PC-3 (cell line): Measurements from ENCODE around the gene SQOR. TPM values are rescaled to one million over a fixed set of nuclear protein-coding genes. Genes with fewer than 3 reads are reported as not detected.

Experiments used
- ATAC-seq: fragments of 200-7000 bp; cut with Tn5 transposase; 2 replicates; pipeline ENCODE4 v1.9.1; 2020; ENCODE audit warnings: mild to moderate bottlenecking, moderate library complexity
- BruUV-seq: library from RNA; stranded (reverse); fragments of 400-500 nt; replicated peaks from 2 replicates; lab custom pipeline; 2021; lab: Mats Ljungman, UMichigan
- CTCF ChIA-PET: fragments of 300-600 bp; sonication (Branson Sonifier 250); formaldehyde crosslinking; loops from one replicate; lab custom pipeline; 2022; ENCODE audit warnings: antibody characterized with exemption; lab: Charles Lee
- POLR2A ChIA-PET: fragments of 300-600 bp; sonication (Branson Sonifier 250); formaldehyde crosslinking; loops from one replicate; lab custom pipeline; 2022; ENCODE audit warnings: antibody characterized with exemption; ENCODE audit not compliant: unreplicated experiment; lab: Charles Lee
- DNase-seq: peaks from one replicate; pipeline ENCODE4 v3.0.0-alpha.2; 2015
- H2AFZ ChIP-seq: fragments of 300-600 bp; sonication (generic); 2 replicates; pipeline ENCODE4 v1.6.0; 2016; ENCODE audit warnings: antibody characterized with exemption, low read length
- H3F3A ChIP-seq: fragments of 300-600 bp; sonication (generic); one replicate; pipeline ENCODE4 v1.6.0; 2017; ENCODE audit warnings: antibody characterized with exemption, low read length, control low read depth, mild to moderate bottlenecking; ENCODE audit not compliant: unreplicated experiment
- H3K27ac ChIP-seq: fragments of 300-600 bp; sonication (generic); 2 replicates; pipeline ENCODE4 v1.5.1; 2016; ENCODE audit warnings: mild to moderate bottlenecking, low read length
- H3K27me3 ChIP-seq: fragments of 300-600 bp; sonication (generic); 2 replicates; pipeline ENCODE4 v1.6.1; 2016; ENCODE audit warnings: low read length, mixed read lengths
- H3K36me3 ChIP-seq: fragments of 300-600 bp; sonication (generic); 2 replicates; pipeline ENCODE4 v1.6.1; 2016; ENCODE audit warnings: low read depth, mixed run types, low read length, mixed read lengths
- H3K4me1 ChIP-seq: fragments of 300-600 bp; sonication (generic); 2 replicates; pipeline ENCODE4 v1.5.1; 2016; ENCODE audit warnings: low read length; ENCODE audit not compliant: insufficient read depth
- H3K4me2 ChIP-seq: fragments of 300-600 bp; sonication (generic); 2 replicates; pipeline ENCODE4 v1.6.0; 2016; ENCODE audit warnings: low read length
- H3K4me3 ChIP-seq: fragments of 300-600 bp; sonication (generic); 2 replicates; pipeline ENCODE4 v1.5.1; 2016; ENCODE audit warnings: mild to moderate bottlenecking, low read length, mixed read lengths
- H3K79me2 ChIP-seq: fragments of 300-600 bp; sonication (generic); 2 replicates; pipeline ENCODE4 v1.6.1; 2017; ENCODE audit warnings: low read length, mixed read lengths
- H3K9ac ChIP-seq: fragments of 300-600 bp; sonication (generic); 2 replicates; pipeline ENCODE4 v1.6.0; 2016; ENCODE audit warnings: mild to moderate bottlenecking, low read length
- H3K9me2 ChIP-seq: fragments of 300-600 bp; sonication (generic); replicated peaks from 2 replicates; pipeline ENCODE4 v1.6.1; 2016; ENCODE audit warnings: mixed run types, low read length, mixed read lengths
- H3K9me3 ChIP-seq: fragments of 300-600 bp; sonication (generic); 2 replicates; pipeline ENCODE4 v1.6.1; 2016; ENCODE audit warnings: low read length, mixed read lengths
- H4K20me1 ChIP-seq: fragments of 300-600 bp; sonication (generic); 2 replicates; pipeline ENCODE4 v1.6.1; 2016; ENCODE audit warnings: low read length, mixed read lengths
- CTCF ChIP-seq: fragments of 300-600 bp; sonication (generic); conservative IDR thresholded peaks from 2 replicates; pipeline ENCODE4 v1.5.1; 2017; ENCODE audit warnings: antibody characterized with exemption, low read depth, mild to moderate bottlenecking, low read length
- EZH2 ChIP-seq: fragments of 300-600 bp; sonication (generic); IDR thresholded peaks from one replicate; pipeline ENCODE4 v1.6.1; 2017; ENCODE audit warnings: antibody characterized with exemption, mild to moderate bottlenecking, low read length; ENCODE audit not compliant: unreplicated experiment
- EZH2phosphoT487 ChIP-seq: fragments of 300-600 bp; sonication (generic); IDR thresholded peaks from 2 replicates; pipeline ENCODE4 v1.6.1; 2018; ENCODE audit warnings: mild to moderate bottlenecking, antibody characterized with exemption, low read length, borderline replicate concordance
- intact Hi-C: fragments of 100-400 bp; cut with micrococcal nuclease; formaldehyde crosslinking; loops from 2 replicates; pipeline ENCODE4 v1.9.0; 2023
- total RNA-seq: library from RNA; depleted of rRNA; stranded (reverse); fragments of >200 nt; gene quantifications from 2 replicates; pipeline ENCODE4 v1.2.3, GENCODE V29; 2014

The SQOR gene
- total RNA-seq, 1 experiment from 2014 or later: 86.1 TPM

GRCh38 chr15:45674677-45675076 lies 39.8 kb downstream of the SQOR start:
- ATAC-seq: no peak
- H3K4me1 ChIP-seq: no peaks in the 10 kb centered on the region
- no peaks in the 10 kb centered on the region for H3K9me3 ChIP-seq
- no peak overlapping the region for H2AFZ ChIP-seq
- no peaks in the 10 kb centered on the region for H3F3A ChIP-seq
- H3K9me2 ChIP-seq: no peaks in the 10 kb centered on the region
- POLR2A ChIA-PET: no interaction called here
- CTCF ChIA-PET: no interaction called here
- no peak overlapping the region for H3K4me2 ChIP-seq
- intact Hi-C loops: no loop called here
- H3K27me3 ChIP-seq: no peaks in the 10 kb centered on the region
- H3K9ac ChIP-seq: no peak overlapping the region
- H3K79me2 ChIP-seq: no peaks in the 10 kb centered on the region
- no TSS peak for BruUV-seq
- H3K4me3 ChIP-seq: no peak overlapping the region
- H3K27ac ChIP-seq: no peak overlapping the region
- no peaks in the 10 kb centered on the region; the same call in 1 of the 2 replicates for H3K36me3 ChIP-seq
- no peaks in the 10 kb centered on the region for H4K20me1 ChIP-seq
- no peak for DNase-seq
- no peak for TF ChIP-seq EZH2
- no peak for TF ChIP-seq CTCF
- TF ChIP-seq EZH2phosphoT487: no peak

GRCh38 chr15:45677797-45678196 lies 43.0 kb downstream of the SQOR start:
- TF ChIP-seq EZH2phosphoT487 (no peak), CTCF (no peak), EZH2 (no peak)
- H3K9me2 ChIP-seq: no peaks in the 10 kb centered on the region
- no peaks in the 10 kb centered on the region; the same call in 1 of the 2 replicates for H3K36me3 ChIP-seq
- CTCF ChIA-PET: no interaction called here
- no TSS peak for BruUV-seq
- H4K20me1 ChIP-seq: no peaks in the 10 kb centered on the region
- H3K9ac ChIP-seq: no peak overlapping the region
- H3K4me2 ChIP-seq: no peak overlapping the region
- no peaks in the 10 kb centered on the region for H3K27me3 ChIP-seq
- H3K9me3 ChIP-seq: no peaks in the 10 kb centered on the region
- H3K79me2 ChIP-seq: no peaks in the 10 kb centered on the region
- intact Hi-C loops: no loop called here
- no peaks in the 10 kb centered on the region for H3K4me1 ChIP-seq
- no peak overlapping the region for H3K27ac ChIP-seq
- no peak overlapping the region for H2AFZ ChIP-seq
- no peaks in the 10 kb centered on the region for H3F3A ChIP-seq
- no peak overlapping the region for H3K4me3 ChIP-seq
- no peak for DNase-seq
- no peak for ATAC-seq
- POLR2A ChIA-PET: no interaction called here

GRCh38 chr15:45678459-45679178 lies 43.8 kb downstream of the SQOR start:
- CTCF ChIA-PET: no interaction called here
- H3K36me3 ChIP-seq: peaks cover 5% of the 10 kb centered on the region
- H3K9ac ChIP-seq: no peak overlapping the region
- ATAC-seq (no peak), DNase-seq (no peak)
- H3K4me3 ChIP-seq: no peak overlapping the region
- no peaks in the 10 kb centered on the region for H3K9me2 ChIP-seq
- no peaks in the 10 kb centered on the region for H3F3A ChIP-seq
- H2AFZ ChIP-seq: no peak overlapping the region
- no peak for TF ChIP-seq EZH2phosphoT487
- no peak for TF ChIP-seq EZH2
- no peak for TF ChIP-seq CTCF
- POLR2A ChIA-PET: no interaction called here
- H3K9me3 ChIP-seq: no peaks in the 10 kb centered on the region
- H3K79me2 ChIP-seq: no peaks in the 10 kb centered on the region
- H3K27ac ChIP-seq: no peak overlapping the region
- H3K27me3 ChIP-seq: no peaks in the 10 kb centered on the region
- H3K4me1 ChIP-seq: no peaks in the 10 kb centered on the region
- intact Hi-C loops: no loop called here
- H4K20me1 ChIP-seq: no peaks in the 10 kb centered on the region
- no peak overlapping the region for H3K4me2 ChIP-seq
- no TSS peak for BruUV-seq
